Suprapubic skin (tissue), 4 donors: ENCODE data around the gene QPCT. TPM values are rescaled to one million over a fixed set of nuclear protein-coding genes. Genes with fewer than 3 reads are reported as not detected.
A peak's percentile ranks its signal among the peaks of the same experiment; 100 is the strongest.
"Not testable (repeated sequence)": the region's sequence is repeated elsewhere in the genome, so short reads cannot be mapped to it uniquely, and the experiment has no call there.

ENCODE experiments used
- DNase-seq, 2 donors: peaks; one replicate each; pipeline ENCODE4 v3.0.0-alpha.2; 2019; ENCODE audit warnings: low spot score in 2 of 2
- H3K27ac ChIP-seq: fragments of 200-600 bp; sonication (generic); one replicate; pipeline ENCODE4 v1.5.1; 2019
- H3K27me3 ChIP-seq: fragments of 200-600 bp; sonication (generic); one replicate; pipeline ENCODE4 v1.5.1; 2019
- H3K36me3 ChIP-seq: fragments of 200-600 bp; sonication (generic); one replicate; pipeline ENCODE4 v1.5.1; 2019
- H3K4me1 ChIP-seq: fragments of 200-600 bp; sonication (generic); one replicate; pipeline ENCODE4 v1.5.1; 2019
- H3K4me3 ChIP-seq: fragments of 200-600 bp; sonication (generic); one replicate; pipeline ENCODE4 v1.5.1; 2019; ENCODE audit warnings: mild to moderate bottlenecking
- H3K9me3 ChIP-seq: fragments of 200-600 bp; sonication (generic); one replicate; pipeline ENCODE4 v1.5.1; 2019
- EP300 ChIP-seq: sonication (generic); formaldehyde crosslinking; IDR thresholded peaks from one replicate; pipeline ENCODE4 v1.6.1; 2017; ENCODE audit warnings: antibody characterized with exemption
- POLR2A ChIP-seq, 2 donors: fragments of 450-650 bp; IDR thresholded peaks; one replicate each; pipeline ENCODE4 v1.6.1; 2017; ENCODE audit warnings: antibody characterized with exemption in 2 of 2, mild to moderate bottlenecking in 2 of 2, moderate library complexity in 2 of 2
- POLR2AphosphoS5 ChIP-seq, 3 donors: sonication (generic); formaldehyde crosslinking; IDR thresholded peaks; one replicate each; pipeline ENCODE4 v1.6.1; 2017; ENCODE audit warnings: antibody characterized with exemption in 3 of 3
- WGBS: methylation state at CpG from one replicate; pipeline ENCODE4 v1.1.5; 2018; 5-methylcytosine and 5-hydroxymethylcytosine counted together
- total RNA-seq, 4 donors: library from RNA; depleted of rRNA; stranded (reverse); fragments of >200 nt; gene quantifications; one replicate each; pipeline ENCODE4 v1.1.0, GENCODE V29; 2016
- TF ChIP-seq, protein P1 (sequence below), 2 donors: fragments of 200-600 bp in 1 of 2; fragments of 450-650 bp in 1 of 2; sonication (generic) in 1 of 2; IDR thresholded peaks; one replicate each; pipeline ENCODE4 v1.5.1; 2016 to 2019; ENCODE audit warnings: antibody characterized with exemption in 2 of 2, mild to moderate bottlenecking in 1 of 2, moderate library complexity in 1 of 2

Gene QPCT
- total RNA-seq, 4 donors from 2014 or later: 20.7 to 75.5 (median 47.6) TPM

DNA sequence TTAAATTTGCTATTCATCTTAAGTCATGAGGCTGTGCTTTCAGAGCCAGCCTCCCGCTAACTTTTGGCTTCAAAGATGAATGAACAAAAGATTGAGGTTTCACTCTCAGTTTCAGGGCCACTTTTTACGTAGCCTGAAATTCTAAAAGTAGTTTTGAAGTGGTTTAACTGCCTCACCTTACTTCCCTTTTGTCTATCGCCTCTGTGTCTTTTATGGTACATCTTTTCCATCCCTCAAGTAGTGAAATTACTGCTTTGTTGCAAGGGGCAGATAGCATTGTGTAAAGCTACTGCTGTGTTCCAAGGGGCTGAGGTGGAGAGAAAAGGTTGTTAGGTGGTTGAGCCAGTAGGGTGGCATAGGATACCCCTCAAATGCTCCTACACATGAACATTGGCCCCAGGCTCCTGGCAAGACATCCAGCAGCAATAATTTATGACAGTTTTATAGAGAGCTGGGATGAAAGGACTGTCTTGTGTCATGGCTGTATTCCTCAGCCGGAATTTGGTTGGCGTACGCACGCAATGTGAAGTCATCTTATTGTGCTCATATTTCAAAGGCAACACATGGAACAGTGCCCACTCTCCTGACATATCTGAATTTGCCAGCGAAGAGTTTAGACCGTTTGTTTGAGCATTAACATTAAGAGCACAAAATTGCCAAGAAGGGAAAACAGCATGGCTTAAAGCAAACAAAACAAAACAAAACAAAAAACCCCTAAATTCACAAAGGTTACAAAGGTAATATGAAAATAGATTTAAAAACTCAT lies 32.2 kb downstream of the QPCT start:
- Histone ChIP-seq H3K9me3 (no peaks in the 10 kb centered on the region), H3K4me3 (peak overlapping the region; percentile 24), H3K27ac (peak overlapping the region; percentile 84), H3K27me3 (no peaks in the 10 kb centered on the region), H3K4me1 (peaks cover 31% of the 10 kb centered on the region), H3K36me3 (no peaks in the 10 kb centered on the region)
- DNase-seq: peak; percentile 83 to 86
- 25% methylated on average over 9 of the region's 9 CpGs for WGBS
- TF ChIP-seq POLR2AphosphoS5 (IDR thresholded peaks at IDR 0.05) (peak in 2 of 3 donors; percentile 6 to 39), EP300 (no peak)
- TF ChIP-seq, protein P1, sequence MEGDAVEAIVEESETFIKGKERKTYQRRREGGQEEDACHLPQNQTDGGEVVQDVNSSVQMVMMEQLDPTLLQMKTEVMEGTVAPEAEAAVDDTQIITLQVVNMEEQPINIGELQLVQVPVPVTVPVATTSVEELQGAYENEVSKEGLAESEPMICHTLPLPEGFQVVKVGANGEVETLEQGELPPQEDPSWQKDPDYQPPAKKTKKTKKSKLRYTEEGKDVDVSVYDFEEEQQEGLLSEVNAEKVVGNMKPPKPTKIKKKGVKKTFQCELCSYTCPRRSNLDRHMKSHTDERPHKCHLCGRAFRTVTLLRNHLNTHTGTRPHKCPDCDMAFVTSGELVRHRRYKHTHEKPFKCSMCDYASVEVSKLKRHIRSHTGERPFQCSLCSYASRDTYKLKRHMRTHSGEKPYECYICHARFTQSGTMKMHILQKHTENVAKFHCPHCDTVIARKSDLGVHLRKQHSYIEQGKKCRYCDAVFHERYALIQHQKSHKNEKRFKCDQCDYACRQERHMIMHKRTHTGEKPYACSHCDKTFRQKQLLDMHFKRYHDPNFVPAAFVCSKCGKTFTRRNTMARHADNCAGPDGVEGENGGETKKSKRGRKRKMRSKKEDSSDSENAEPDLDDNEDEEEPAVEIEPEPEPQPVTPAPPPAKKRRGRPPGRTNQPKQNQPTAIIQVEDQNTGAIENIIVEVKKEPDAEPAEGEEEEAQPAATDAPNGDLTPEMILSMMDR (IDR thresholded peaks at IDR 0.05): no peak

DNA sequence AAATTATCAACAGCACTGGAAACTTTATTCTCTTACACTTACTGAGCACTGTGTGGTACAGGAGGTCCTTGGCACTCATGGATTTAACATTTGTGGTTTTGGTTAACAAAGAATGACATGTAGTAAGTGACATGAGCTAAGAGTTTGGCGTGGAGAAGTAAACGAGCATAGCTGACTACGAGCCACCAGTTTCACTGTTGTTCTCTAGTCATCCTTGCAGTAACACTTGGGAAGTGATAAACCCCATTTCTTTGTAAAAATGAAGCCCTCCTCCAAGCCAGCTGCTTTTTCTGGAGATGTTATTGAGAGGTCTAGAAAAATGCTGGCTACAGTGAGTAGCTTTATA lies 32.7 kb downstream of the QPCT start:
- H3K9me3 ChIP-seq: no peaks in the 10 kb centered on the region
- H3K27ac ChIP-seq: peak overlapping the region; percentile 84
- TF ChIP-seq POLR2AphosphoS5 (IDR thresholded peaks at IDR 0.05) (peak in 1 of 3 donors; percentile 15), POLR2A (IDR thresholded peaks at IDR 0.05) (no peak), EP300 (no peak)
- TF ChIP-seq, protein P1 (IDR thresholded peaks at IDR 0.05): no peak
- no peak for DNase-seq
- H3K27me3 ChIP-seq: no peaks in the 10 kb centered on the region
- H3K4me3 ChIP-seq: peak overlapping the region; percentile 24
- H3K4me1 ChIP-seq: peaks cover 31% of the 10 kb centered on the region
- 19% methylated on average over 3 of the region's 3 CpGs for WGBS
- H3K36me3 ChIP-seq: no peaks in the 10 kb centered on the region

DNA sequence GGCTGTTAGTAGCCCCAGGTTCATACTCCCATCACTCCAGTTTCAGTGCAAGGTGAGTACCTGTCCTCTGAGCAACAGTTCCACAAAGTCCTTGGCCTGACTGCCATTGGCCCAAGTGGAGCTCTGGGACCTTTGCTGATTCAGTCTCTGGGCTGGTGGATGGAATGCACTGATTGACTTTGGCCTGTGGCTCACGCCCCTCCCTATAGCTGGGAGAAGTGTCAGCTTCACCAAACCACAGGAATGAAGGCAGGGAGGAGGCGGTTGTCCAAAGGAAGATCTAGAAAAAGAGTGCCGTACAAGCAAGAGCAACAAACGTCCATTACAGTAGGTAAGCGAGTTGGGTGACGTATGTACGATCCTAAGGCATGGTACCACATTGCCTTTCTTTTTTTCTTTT lies 34.0 kb downstream of the QPCT start:
- Histone ChIP-seq H3K4me3 (no peak overlapping the region), H3K4me1 (peaks cover 35% of the 10 kb centered on the region), H3K36me3 (no peaks in the 10 kb centered on the region), H3K27me3 (no peaks in the 10 kb centered on the region), H3K27ac (peak overlapping the region; percentile 84), H3K9me3 (no peaks in the 10 kb centered on the region)
- TF ChIP-seq POLR2AphosphoS5 (IDR thresholded peaks at IDR 0.05): no peak
- no peak for TF ChIP-seq EP300
- TF ChIP-seq POLR2A (IDR thresholded peaks at IDR 0.05): no peak
- TF ChIP-seq, protein P1 (IDR thresholded peaks at IDR 0.05): no peak
- WGBS: 62% methylated on average over 7 of the region's 7 CpGs
- no peak for DNase-seq

DNA sequence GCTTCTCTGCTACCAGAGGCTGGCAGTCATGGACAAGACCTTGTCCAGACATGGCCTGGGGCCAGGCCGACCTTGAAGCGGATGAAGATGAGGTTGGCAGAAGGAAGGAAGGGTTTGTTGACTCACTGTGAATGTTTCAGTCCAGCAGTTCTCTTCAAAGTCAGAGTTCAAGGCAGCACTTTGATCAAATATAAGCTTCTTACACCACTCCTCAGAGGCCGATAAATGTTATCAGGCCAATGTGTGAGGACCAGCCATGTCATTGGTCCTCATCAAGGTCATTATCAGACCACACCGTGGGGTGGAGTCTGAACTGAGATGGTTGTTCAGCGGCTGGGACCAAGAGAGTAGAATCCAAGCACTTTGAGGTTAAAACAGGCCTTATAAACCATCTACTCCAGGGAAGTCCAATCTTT lies 35.5 kb downstream of the QPCT start:
- H3K36me3 ChIP-seq: no peaks in the 10 kb centered on the region
- H3K27ac ChIP-seq: no peak overlapping the region

DNA sequence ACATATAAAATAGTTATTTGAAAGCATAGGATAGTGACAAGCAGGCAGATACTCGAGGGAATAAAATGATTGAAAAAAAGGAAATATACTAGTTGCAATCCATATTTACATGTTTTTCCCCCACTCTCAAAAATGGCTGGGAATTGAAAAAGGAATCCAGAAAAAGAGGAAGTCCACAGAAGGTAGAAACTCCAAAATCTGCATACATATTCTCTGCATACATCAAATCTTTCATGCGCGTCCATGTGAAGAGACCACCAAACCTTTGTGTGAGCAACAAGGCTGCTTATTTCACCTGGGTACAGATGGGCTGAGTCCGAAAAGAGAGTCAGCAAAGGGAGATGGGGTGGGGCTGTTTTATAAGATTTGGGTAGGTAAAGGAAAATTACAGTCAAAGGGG lies 36.4 kb downstream of the QPCT start:
- DNase-seq: not testable (repeated sequence)

More for the DNA sequence above, 35.5 kb downstream of the QPCT start:
- H3K4me3 ChIP-seq: no peak overlapping the region
- 81% methylated on average over 5 of the region's 5 CpGs for WGBS
- H3K27me3 ChIP-seq: no peaks in the 10 kb centered on the region
- DNase-seq: no peak
- no peak for TF ChIP-seq EP300
- TF ChIP-seq POLR2A (IDR thresholded peaks at IDR 0.05): no peak
- TF ChIP-seq, protein P1 (IDR thresholded peaks at IDR 0.05): no peak
- no peak for TF ChIP-seq POLR2AphosphoS5 (IDR thresholded peaks at IDR 0.05)
- H3K9me3 ChIP-seq: no peaks in the 10 kb centered on the region
- peaks cover 48% of the 10 kb centered on the region for H3K4me1 ChIP-seq

GRCh38 chr2:37384261-37384660 lies 39.8 kb downstream of the QPCT start:
- WGBS: 27% methylated on average over 4 of the region's 4 CpGs
- H3K9me3 ChIP-seq, H3K27me3 ChIP-seq, H3K27ac ChIP-seq, H3K36me3 ChIP-seq, H3K4me3 ChIP-seq: not testable (repeated sequence)
- DNase-seq: peak in 1 of 2 donors; percentile 69
- H3K4me1 ChIP-seq: peaks cover 21% of the 10 kb centered on the region

More for the DNA sequence above, 36.4 kb downstream of the QPCT start:
- peaks cover 48% of the 10 kb centered on the region for H3K4me1 ChIP-seq
- not testable (repeated sequence) for H3K9me3 ChIP-seq, H3K4me3 ChIP-seq, H3K27me3 ChIP-seq, H3K27ac ChIP-seq, H3K36me3 ChIP-seq
- 86% methylated on average over 4 of the region's 4 CpGs for WGBS
